ENCODE measurements around the gene SHOC2. TPM values are rescaled to one million over a fixed set of nuclear protein-coding genes. Genes with fewer than 3 reads are reported as not detected.
A peak's percentile ranks its signal among the peaks of the same experiment; 100 is the strongest.

SHOC2 gene
- total and polyA plus RNA-seq, 7 experiments from 2014 or later = 48.2 to 71.7 (median 60.2) TPM

DNA sequence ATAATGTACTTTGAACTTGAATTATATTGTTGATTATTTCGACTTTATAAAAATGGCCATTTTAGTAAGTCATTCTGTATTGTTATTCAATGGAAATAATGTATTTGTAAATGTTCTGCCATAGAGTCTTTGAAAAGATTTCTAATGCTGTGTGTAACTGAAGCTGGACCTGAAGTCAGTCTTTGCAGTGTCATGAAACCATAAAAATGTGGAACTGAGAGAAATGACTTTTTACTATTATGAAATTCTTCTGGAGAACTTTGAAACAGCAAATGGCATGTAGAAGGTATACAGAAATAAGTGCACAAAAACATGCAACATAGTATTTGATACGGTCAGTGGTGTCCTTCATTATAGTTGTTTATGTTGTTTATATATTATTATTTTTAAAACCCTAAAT, 97.7 kb downstream of the SHOC2 start:
- ChIA-PET CTCF (no interaction called here), POLR2A (no interaction called here)
- Mint-ChIP-seq H3K36me3 (peaks cover 15 to 75% (median 70%) of the 10 kb centered on the region in 5 donors), H3K27me3 (no peaks in the 10 kb centered on the region), H3K4me1 (peaks cover 0 to 12% (median 6%) of the 10 kb centered on the region in 7 donors), H3K4me3 (no peak overlapping the region), H3K9me3 (peaks cover 0 to 29% (median 5%) of the 10 kb centered on the region in 11 donors), H3K27ac (no peak overlapping the region)
- intact Hi-C loops (cut with micrococcal nuclease) = no loop called here
- peak; percentile 37 for ATAC-seq
- Histone ChIP-seq H3K36me3 (ENCODE audit: control insufficient read depth in 2 of 3, insufficient read depth in 3 of 3, low read length in 3 of 3) (peaks cover 0 to 19% (median 7%) of the 10 kb centered on the region in 3 experiments), H3K4me3 (ENCODE audit: low read length) (no peak overlapping the region), H3K9me3 (ENCODE audit: control insufficient read depth in 2 of 3, low read length in 3 of 3) (no peaks in the 10 kb centered on the region), H3K27ac (ENCODE audit: low read depth, low read length) (no peak overlapping the region), H3K27me3 (ENCODE audit: control insufficient read depth in 2 of 2, insufficient read depth in 2 of 2, low read length in 2 of 2) (no peaks in the 10 kb centered on the region), H3K4me1 (ENCODE audit: control insufficient read depth in 2 of 2, insufficient read depth in 2 of 2, low read length in 2 of 2) (no peaks in the 10 kb centered on the region)
- no peak for DNase-seq

DNA sequence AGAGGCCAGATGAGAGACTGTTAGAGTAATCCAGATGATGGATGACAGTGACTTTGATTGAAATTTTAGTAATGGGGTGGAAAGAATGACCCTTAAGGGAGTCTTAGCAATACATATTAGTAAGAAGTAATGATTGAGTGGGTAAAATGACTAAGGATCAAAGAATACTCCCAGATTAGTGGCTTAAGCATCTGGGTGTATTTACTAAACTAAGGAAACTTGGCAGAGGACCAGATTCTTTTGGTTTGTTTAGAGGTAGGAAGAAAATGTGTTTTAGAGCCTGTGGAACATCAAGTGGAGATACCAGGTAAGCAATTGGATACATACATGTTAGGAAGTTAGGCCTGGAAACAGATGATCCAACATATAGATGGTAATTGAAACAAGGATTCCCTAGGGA, 98.6 kb downstream of the SHOC2 start:
- peaks cover 0 to 2% (median 0%) of the 10 kb centered on the region in 3 experiments for H3K9me3 ChIP-seq (ENCODE audit: control insufficient read depth in 2 of 3, low read length in 3 of 3)
- Mint-ChIP-seq H3K27me3 (no peaks in the 10 kb centered on the region), H3K4me1 (peaks cover 0 to 13% (median 8%) of the 10 kb centered on the region in 7 donors), H3K4me3 (no peak overlapping the region), H3K36me3 (peaks cover 18 to 76% (median 70%) of the 10 kb centered on the region in 5 donors), H3K9me3 (peaks cover 0 to 38% (median 12%) of the 10 kb centered on the region in 11 donors), H3K27ac (peak overlapping the region in 1 of 9 donors; percentile 8)
- ChIA-PET POLR2A (no interaction called here), CTCF (no interaction called here)
- intact Hi-C loops (cut with micrococcal nuclease) = no loop called here
- ATAC-seq (no peak), DNase-seq (no peak)
- no peak overlapping the region for H3K4me3 ChIP-seq (ENCODE audit: low read length)
- H3K36me3 ChIP-seq (ENCODE audit: control insufficient read depth in 2 of 3, insufficient read depth in 3 of 3, low read length in 3 of 3) = peaks cover 0 to 19% (median 7%) of the 10 kb centered on the region in 3 experiments
- no peaks in the 10 kb centered on the region for H3K4me1 ChIP-seq (ENCODE audit: control insufficient read depth in 2 of 2, insufficient read depth in 2 of 2, low read length in 2 of 2)
- no peaks in the 10 kb centered on the region for H3K27me3 ChIP-seq (ENCODE audit: control insufficient read depth in 2 of 2, insufficient read depth in 2 of 2, low read length in 2 of 2)
- H3K27ac ChIP-seq (ENCODE audit: low read depth, low read length) = no peak overlapping the region

GRCh38 chr10:111023060-111023459, 103.7 kb downstream of the SHOC2 start:
- Histone ChIP-seq H3K9me3 (ENCODE audit: control insufficient read depth in 2 of 3, low read length in 3 of 3) (peaks cover 0 to 20% (median 0%) of the 10 kb centered on the region in 3 experiments), H3K4me1 (ENCODE audit: control insufficient read depth in 2 of 2, insufficient read depth in 2 of 2, low read length in 2 of 2) (no peaks in the 10 kb centered on the region), H3K4me3 (ENCODE audit: low read length) (no peak overlapping the region), H3K36me3 (ENCODE audit: control insufficient read depth in 2 of 3, insufficient read depth in 3 of 3, low read length in 3 of 3) (peaks cover 0 to 10% (median 7%) of the 10 kb centered on the region in 3 experiments), H3K27ac (ENCODE audit: low read depth, low read length) (no peak overlapping the region), H3K27me3 (ENCODE audit: control insufficient read depth in 2 of 2, insufficient read depth in 2 of 2, low read length in 2 of 2) (no peaks in the 10 kb centered on the region)
- Mint-ChIP-seq H3K27me3 (no peaks in the 10 kb centered on the region), H3K27ac (no peak overlapping the region), H3K9me3 (peaks cover 4 to 82% (median 39%) of the 10 kb centered on the region in 11 donors), H3K36me3 (peaks cover 25 to 81% (median 61%) of the 10 kb centered on the region in 5 donors), H3K4me1 (peaks cover 0 to 9% (median 3%) of the 10 kb centered on the region in 7 donors), H3K4me3 (no peak overlapping the region)
- intact Hi-C loops (cut with micrococcal nuclease) = no loop called here
- ATAC-seq = no peak
- CTCF ChIA-PET = no interaction called here
- POLR2A ChIA-PET = no interaction called here
- peak in 4 of 9 donors; percentile 1 to 15 (median 4) for DNase-seq

DNA sequence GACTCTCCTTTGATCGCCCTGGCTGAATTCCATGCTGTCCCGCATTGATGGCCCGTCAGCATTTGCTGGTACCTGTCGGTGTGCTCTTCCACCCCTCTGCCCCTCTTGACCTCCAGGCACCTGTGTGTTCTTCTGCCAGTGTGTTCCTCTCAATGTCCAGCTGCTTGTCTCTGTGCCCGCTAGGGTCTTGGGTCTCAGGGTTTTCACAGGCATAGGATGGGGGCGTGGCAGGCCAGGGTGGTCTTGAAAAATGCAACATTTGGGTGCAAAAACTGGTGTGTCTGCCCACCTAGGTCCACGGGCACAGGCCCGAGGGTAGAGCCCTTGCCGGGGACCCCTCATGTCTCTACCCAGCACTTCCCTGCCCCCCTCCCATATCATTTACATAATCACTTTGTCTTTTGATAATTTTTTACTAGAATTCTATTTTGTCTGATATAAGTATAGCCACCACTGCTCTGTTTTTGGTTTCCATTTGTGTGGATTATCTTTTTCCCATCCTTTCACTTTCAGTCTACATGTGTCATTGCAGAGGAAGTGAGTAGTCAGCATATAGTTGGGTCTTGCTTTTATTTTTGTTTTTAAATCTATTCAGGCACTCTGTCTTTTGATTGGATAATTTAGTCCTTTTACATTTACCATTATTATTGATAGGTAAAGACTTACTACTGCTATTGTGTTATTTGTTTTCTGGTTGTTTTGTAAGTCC, 110.8 kb downstream of the SHOC2 start:
- Histone ChIP-seq H3K27me3 (ENCODE audit: control insufficient read depth in 2 of 2, insufficient read depth in 2 of 2, low read length in 2 of 2) (no peaks in the 10 kb centered on the region), H3K36me3 (ENCODE audit: control insufficient read depth in 2 of 3, insufficient read depth in 3 of 3, low read length in 3 of 3) (no peaks in the 10 kb centered on the region), H3K9me3 (ENCODE audit: control insufficient read depth in 2 of 3, low read length in 3 of 3) (peaks cover 0 to 6% (median 0%) of the 10 kb centered on the region in 3 experiments), H3K4me1 (ENCODE audit: control insufficient read depth in 2 of 2, insufficient read depth in 2 of 2, low read length in 2 of 2) (no peaks in the 10 kb centered on the region), H3K27ac (ENCODE audit: low read depth, low read length) (no peak overlapping the region), H3K4me3 (ENCODE audit: low read length) (no peak overlapping the region)
- ChIA-PET POLR2A (no interaction called here), CTCF (no interaction called here)
- intact Hi-C loops (cut with micrococcal nuclease) = loop anchor here in 1 of 2 donors (1.0 kb wide), 1 partner anchor 112 kb away; no protein-coding TSS in a partner anchor
- H3K27ac Mint-ChIP-seq = peak overlapping the region in 1 of 9 donors; percentile 5
- ATAC-seq = no peak
- DNase-seq = no peak
- peaks cover 0 to 4% (median 0%) of the 10 kb centered on the region in 5 donors for H3K27me3 Mint-ChIP-seq
- peaks cover 0 to 9% (median 4%) of the 10 kb centered on the region in 7 donors for H3K4me1 Mint-ChIP-seq
- peaks cover 16 to 78% (median 48%) of the 10 kb centered on the region in 5 donors for H3K36me3 Mint-ChIP-seq
- peaks cover 8 to 92% (median 39%) of the 10 kb centered on the region in 11 donors for H3K9me3 Mint-ChIP-seq
- peak overlapping the region in 1 of 10 donors; percentile 16 for H3K4me3 Mint-ChIP-seq

GRCh38 chr10:111034598-111035310, 115.3 kb downstream of the SHOC2 start:
- H3K4me3 Mint-ChIP-seq = no peak overlapping the region
- Histone ChIP-seq H3K4me3 (ENCODE audit: low read length) (no peak overlapping the region), H3K4me1 (ENCODE audit: control insufficient read depth in 2 of 2, insufficient read depth in 2 of 2, low read length in 2 of 2) (no peaks in the 10 kb centered on the region), H3K27ac (ENCODE audit: low read depth, low read length) (no peak overlapping the region), H3K9me3 (ENCODE audit: control insufficient read depth in 2 of 3, low read length in 3 of 3) (peaks cover 0 to 17% (median 0%) of the 10 kb centered on the region in 3 experiments), H3K36me3 (ENCODE audit: control insufficient read depth in 2 of 3, insufficient read depth in 3 of 3, low read length in 3 of 3) (no peaks in the 10 kb centered on the region), H3K27me3 (ENCODE audit: control insufficient read depth in 2 of 2, insufficient read depth in 2 of 2, low read length in 2 of 2) (peaks cover 0 to 3% of the 10 kb centered on the region in 2 donors)
- DNase-seq (no peak), ATAC-seq (no peak)
- ChIA-PET POLR2A (no interaction called here), CTCF (no interaction called here)
- H3K27ac Mint-ChIP-seq = no peak overlapping the region
- H3K27me3 Mint-ChIP-seq = peaks cover 0 to 14% (median 3%) of the 10 kb centered on the region in 5 donors
- intact Hi-C loops (cut with micrococcal nuclease) = no loop called here
- peaks cover 13 to 45% (median 28%) of the 10 kb centered on the region in 5 donors for H3K36me3 Mint-ChIP-seq
- H3K4me1 Mint-ChIP-seq = peaks cover 0 to 9% (median 3%) of the 10 kb centered on the region in 7 donors
- H3K9me3 Mint-ChIP-seq = peaks cover 3 to 75% (median 38%) of the 10 kb centered on the region in 11 donors

DNA sequence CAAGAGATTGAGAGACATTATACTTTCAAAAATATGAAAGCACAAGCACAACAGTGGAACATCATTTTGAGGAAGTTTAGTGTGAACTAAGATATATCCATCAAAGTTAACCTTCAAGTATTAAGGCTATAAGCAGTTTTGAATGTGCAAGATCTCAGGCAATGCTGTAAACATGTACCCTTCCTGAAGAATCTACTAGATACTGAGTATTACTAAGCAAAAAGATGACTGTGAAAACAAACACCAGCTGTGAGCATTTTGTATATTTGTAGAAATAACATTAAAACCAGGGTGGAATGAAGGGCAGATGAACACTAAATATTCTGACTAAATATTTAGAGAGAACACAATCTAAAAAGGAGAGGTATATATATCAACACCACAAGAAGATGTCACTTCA, 116.1 kb downstream of the SHOC2 start:
- H3K4me1 Mint-ChIP-seq = peaks cover 0 to 2% (median 0%) of the 10 kb centered on the region in 7 donors

More for the DNA sequence above, 116.1 kb downstream of the SHOC2 start:
- ChIA-PET POLR2A (no interaction called here), CTCF (no interaction called here)
- no peak overlapping the region for H3K4me3 Mint-ChIP-seq
- H3K27ac ChIP-seq (ENCODE audit: low read depth, low read length) = no peak overlapping the region
- peaks cover 0 to 23% (median 0%) of the 10 kb centered on the region in 3 experiments for H3K9me3 ChIP-seq (ENCODE audit: control insufficient read depth in 2 of 3, low read length in 3 of 3)
- DNase-seq (no peak), ATAC-seq (no peak)
- no peak overlapping the region for H3K27ac Mint-ChIP-seq
- H3K27me3 Mint-ChIP-seq = peaks cover 0 to 17% (median 4%) of the 10 kb centered on the region in 5 donors
- H3K4me3 ChIP-seq (ENCODE audit: low read length) = no peak overlapping the region
- peaks cover 0 to 3% of the 10 kb centered on the region in 2 donors for H3K27me3 ChIP-seq (ENCODE audit: control insufficient read depth in 2 of 2, insufficient read depth in 2 of 2, low read length in 2 of 2)
- peaks cover 16 to 39% (median 21%) of the 10 kb centered on the region in 5 donors for H3K36me3 Mint-ChIP-seq
- peaks cover 5 to 75% (median 41%) of the 10 kb centered on the region in 11 donors for H3K9me3 Mint-ChIP-seq
- intact Hi-C loops (cut with micrococcal nuclease) = no loop called here
- no peaks in the 10 kb centered on the region for H3K36me3 ChIP-seq (ENCODE audit: control insufficient read depth in 2 of 3, insufficient read depth in 3 of 3, low read length in 3 of 3)
- no peaks in the 10 kb centered on the region for H3K4me1 ChIP-seq (ENCODE audit: control insufficient read depth in 2 of 2, insufficient read depth in 2 of 2, low read length in 2 of 2)

All from naive thymus-derived CD4-positive, alpha-beta T cell (primary cell).